Peyer's patch (tissue), 4 donors: ENCODE data around the gene TRIO.

Source experiments
- POLR2A ChIP-seq, 2 donors: fragments of 450-650 bp; IDR thresholded peaks; one replicate each; pipeline ENCODE4 v1.5.1; 2017; ENCODE audit warnings: antibody characterized with exemption in 2 of 2, mild to moderate bottlenecking in 2 of 2, moderate library complexity in 2 of 2
- TF ChIP-seq, protein P1 (sequence below), 6 experiments: fragments of 450-650 bp in 4 of 6; fragments of 200-600 bp in 2 of 6; sonication (generic) in 1 of 6; IDR thresholded peaks; one replicate each; pipeline ENCODE4 v1.5.1; 2017 to 2019; ENCODE audit warnings: antibody characterized with exemption in 6 of 6, mild to moderate bottlenecking in 3 of 6, moderate library complexity in 1 of 6

DNA sequence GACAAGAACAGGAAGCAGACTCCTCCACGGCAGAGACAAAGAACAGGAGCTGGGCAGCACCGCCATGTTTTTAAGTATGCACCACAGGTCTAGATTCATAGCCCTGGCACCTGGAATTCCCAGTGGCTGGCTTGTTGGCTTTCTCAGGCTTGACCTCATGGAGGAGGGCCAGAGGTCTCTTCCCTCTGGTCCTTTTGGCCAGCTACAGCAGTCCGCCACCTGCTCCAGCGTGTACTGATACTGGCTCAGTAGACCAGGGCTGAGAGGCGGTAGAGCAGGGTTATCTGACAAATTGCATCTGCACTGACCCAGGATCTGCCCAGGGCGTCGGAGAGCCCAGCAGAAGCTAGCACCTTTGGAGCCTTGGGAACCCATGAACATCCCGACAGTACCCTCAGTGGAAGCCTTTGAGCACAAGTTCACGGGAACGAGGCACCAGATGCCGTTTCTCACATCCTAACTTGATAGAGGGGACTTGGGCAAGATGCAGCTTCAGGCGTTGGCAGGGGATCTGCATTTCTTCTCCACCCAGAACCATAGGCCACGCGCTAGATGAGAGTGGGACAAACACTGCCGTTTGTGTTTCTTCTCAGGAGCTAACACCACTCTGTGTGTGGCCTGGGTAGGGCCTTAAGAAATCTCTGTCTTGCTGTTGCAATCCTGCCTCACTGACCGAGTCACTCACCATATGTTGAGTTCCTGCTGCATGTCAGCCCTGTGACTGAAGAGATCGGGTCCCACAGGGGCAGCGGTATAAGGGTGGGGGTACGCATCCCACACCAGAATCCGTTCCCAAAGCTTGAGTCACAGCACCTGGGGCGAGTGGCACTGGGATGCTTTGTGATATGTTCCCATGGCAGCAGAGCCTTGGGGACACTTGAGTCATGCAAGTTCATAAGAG is 348.1 kb downstream of the TRIO start:
- TF ChIP-seq, protein P1, sequence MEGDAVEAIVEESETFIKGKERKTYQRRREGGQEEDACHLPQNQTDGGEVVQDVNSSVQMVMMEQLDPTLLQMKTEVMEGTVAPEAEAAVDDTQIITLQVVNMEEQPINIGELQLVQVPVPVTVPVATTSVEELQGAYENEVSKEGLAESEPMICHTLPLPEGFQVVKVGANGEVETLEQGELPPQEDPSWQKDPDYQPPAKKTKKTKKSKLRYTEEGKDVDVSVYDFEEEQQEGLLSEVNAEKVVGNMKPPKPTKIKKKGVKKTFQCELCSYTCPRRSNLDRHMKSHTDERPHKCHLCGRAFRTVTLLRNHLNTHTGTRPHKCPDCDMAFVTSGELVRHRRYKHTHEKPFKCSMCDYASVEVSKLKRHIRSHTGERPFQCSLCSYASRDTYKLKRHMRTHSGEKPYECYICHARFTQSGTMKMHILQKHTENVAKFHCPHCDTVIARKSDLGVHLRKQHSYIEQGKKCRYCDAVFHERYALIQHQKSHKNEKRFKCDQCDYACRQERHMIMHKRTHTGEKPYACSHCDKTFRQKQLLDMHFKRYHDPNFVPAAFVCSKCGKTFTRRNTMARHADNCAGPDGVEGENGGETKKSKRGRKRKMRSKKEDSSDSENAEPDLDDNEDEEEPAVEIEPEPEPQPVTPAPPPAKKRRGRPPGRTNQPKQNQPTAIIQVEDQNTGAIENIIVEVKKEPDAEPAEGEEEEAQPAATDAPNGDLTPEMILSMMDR (IDR thresholded peaks at IDR 0.05), result no peak
- TF ChIP-seq POLR2A (IDR thresholded peaks at IDR 0.05), result no peak
